Neuronal stem cell (in vitro differentiated cells): ENCODE results near the gene USP11.

ENCODE experiments used
- DNase-seq: peaks from one replicate; pipeline ENCODE4 v3.0.0-alpha.2; 2013; ENCODE audit warnings: low spot score
- H2AFZ ChIP-seq: one replicate; pipeline ENCODE4 v1.6.1; 2013; ENCODE audit warnings: mild to moderate bottlenecking, low read length, inconsistent platforms
- H2AK5ac ChIP-seq: 2 replicates; pipeline ENCODE4 v1.6.1; 2013; ENCODE audit warnings: low read depth, mild to moderate bottlenecking, inconsistent platforms, low read length, moderate library complexity, mixed read lengths
- H2BK120ac ChIP-seq: 2 replicates; pipeline ENCODE4 v1.6.1; 2013; ENCODE audit warnings: low read depth, mild to moderate bottlenecking, inconsistent platforms, low read length, moderate library complexity, mixed read lengths
- H2BK12ac ChIP-seq: one replicate; pipeline ENCODE4 v1.6.1; 2013; ENCODE audit warnings: low read length, inconsistent platforms
- H2BK15ac ChIP-seq: 2 replicates; pipeline ENCODE4 v1.6.1; 2013; ENCODE audit warnings: mild to moderate bottlenecking, low read length, inconsistent platforms, mixed read lengths
- H2BK5ac ChIP-seq: one replicate; pipeline ENCODE4 v1.6.1; 2013; ENCODE audit warnings: inconsistent platforms, mild to moderate bottlenecking, low read length, moderate library complexity
- H3K14ac ChIP-seq: one replicate; pipeline ENCODE4 v1.6.1; 2013; ENCODE audit warnings: low read length, inconsistent platforms
- H3K18ac ChIP-seq: 2 replicates; pipeline ENCODE4 v1.6.1; 2013; ENCODE audit warnings: low read length, inconsistent platforms
- H3K23ac ChIP-seq: 2 replicates; pipeline ENCODE4 v1.6.1; 2013; ENCODE audit warnings: low read depth, mild to moderate bottlenecking, mixed read lengths, low read length, inconsistent platforms; ENCODE audit not compliant: poor library complexity
- H3K27ac ChIP-seq: replicated peaks from 3 replicates; pipeline ENCODE4 v1.5.1; 2013; ENCODE audit warnings: low read length, inconsistent platforms
- H3K27me3 ChIP-seq, 3 experiments: 2 replicates each; pipeline ENCODE4 v1.6.1; 2013; ENCODE audit warnings: low read length in 3 of 3, mild to moderate bottlenecking in 2 of 3, inconsistent platforms in 1 of 3, low read depth in 1 of 3, mixed read lengths in 1 of 3, moderate library complexity in 1 of 3; ENCODE audit not compliant: control insufficient read depth in 3 of 3, insufficient read depth in 3 of 3
- H3K36me3 ChIP-seq, 2 donors: replicated peaks in 1 of 2; 2 replicates each; pipeline ENCODE4 v1.6.1; 2013; ENCODE audit warnings: low read length in 2 of 2; ENCODE audit not compliant: control insufficient read depth in 2 of 2, insufficient read depth in 2 of 2
- H3K4ac ChIP-seq: 2 replicates; pipeline ENCODE4 v1.6.1; 2013; ENCODE audit warnings: inconsistent platforms, mild to moderate bottlenecking, low read length, moderate library complexity
- H3K4me1 ChIP-seq, 2 donors: 1 replicate in 1 of 2; 2 replicates in 1 of 2; pipeline ENCODE4 v1.6.1; 2013; ENCODE audit warnings: low read length in 2 of 2, low read depth in 1 of 2; ENCODE audit not compliant: control insufficient read depth in 2 of 2, insufficient read depth in 1 of 2
- H3K4me2 ChIP-seq: one replicate; pipeline ENCODE4 v1.6.1; 2013; ENCODE audit warnings: mild to moderate bottlenecking, low read length, inconsistent platforms; ENCODE audit not compliant: insufficient read depth, poor library complexity, severe bottlenecking
- H3K4me3 ChIP-seq, 2 donors: 2 replicates each; pipeline ENCODE4 v1.5.1; 2013; ENCODE audit warnings: low read length in 2 of 2, mild to moderate bottlenecking in 2 of 2, inconsistent platforms in 1 of 2, moderate library complexity in 1 of 2
- H3K79me1 ChIP-seq: one replicate; pipeline ENCODE4 v1.6.1; 2013; ENCODE audit warnings: low read depth, mild to moderate bottlenecking, inconsistent platforms, low read length, moderate library complexity
- H3K9ac ChIP-seq: one replicate; pipeline ENCODE4 v1.6.1; 2013; ENCODE audit warnings: mild to moderate bottlenecking, low read depth, low read length, inconsistent platforms; ENCODE audit not compliant: poor library complexity
- H3K9me3 ChIP-seq, 2 donors: replicated peaks in 1 of 2; 2 replicates each; pipeline versions ENCODE3 to v1.6.1; 2013; ENCODE audit warnings: low read length in 2 of 2, mild to moderate bottlenecking in 2 of 2, inconsistent platforms in 1 of 2, low read depth in 1 of 2, mixed read lengths in 1 of 2, moderate library complexity in 1 of 2; ENCODE audit not compliant: control insufficient read depth in 2 of 2, insufficient read depth in 1 of 2
- H4K8ac ChIP-seq: one replicate; pipeline ENCODE4 v1.6.1; 2013; ENCODE audit warnings: low read depth, mild to moderate bottlenecking, inconsistent platforms, low read length, moderate library complexity
- H4K91ac ChIP-seq: one replicate; pipeline ENCODE4 v1.6.1; 2013; ENCODE audit warnings: low read length, low read depth, mild to moderate bottlenecking, inconsistent platforms; ENCODE audit not compliant: poor library complexity
- WGBS, 2 donors: extraction: QIAGEN DNeasy Blood & Tissue Kit; methylation state at CpG; one replicate each; pipeline ENCODE4 v1.1.7; 2013; ENCODE audit warnings: missing lambda C conversion rate in 2 of 2, mixed read lengths in 1 of 2; ENCODE audit not compliant: insufficient read length in 2 of 2, insufficient replicate concordance in 1 of 2; ENCODE audit errors: extremely low coverage in 2 of 2; 5-methylcytosine and 5-hydroxymethylcytosine counted together

Gene USP11

GRCh38 chrX:47200385-47201150 lies 32.2 kb upstream of the USP11 start:
- Histone ChIP-seq H3K4me1 (peaks cover 11 to 22% of the 10 kb centered on the region in 2 donors), H3K4ac (no peak overlapping the region), H3K4me3 (no peak overlapping the region), H2AFZ (no peak overlapping the region), H3K23ac (no peak overlapping the region), H3K14ac (no peak overlapping the region), H3K27me3 (no peaks in the 10 kb centered on the region), H3K27ac (no peak overlapping the region), H3K4me2 (no peak overlapping the region), H2AK5ac (no peak overlapping the region), H4K8ac (no peak overlapping the region), H3K36me3 (peaks cover 53 to 99% of the 10 kb centered on the region in 2 donors), H3K18ac (no peak overlapping the region), H3K9me3 (no peaks in the 10 kb centered on the region), H3K79me1 (peaks cover 9% of the 10 kb centered on the region), H4K91ac (no peak overlapping the region), H3K9ac (no peak overlapping the region), H2BK5ac (no peak overlapping the region), H2BK15ac (no peak overlapping the region), H2BK120ac (no peak overlapping the region), H2BK12ac (no peak overlapping the region)
- no peak for DNase-seq
- no CpG with 5 or more reads among the region's 9 CpGs for WGBS, 2 donors

- Histone ChIP-seq H2BK15ac (no peak overlapping the region), H3K4me3 (no peak overlapping the region), H3K18ac (no peak overlapping the region), H3K27ac (no peak overlapping the region), H4K8ac (no peak overlapping the region), H2BK120ac (no peak overlapping the region), H3K36me3 (peaks cover 59 to 99% of the 10 kb centered on the region in 2 donors), H3K9me3 (no peaks in the 10 kb centered on the region), H3K4me2 (no peak overlapping the region), H3K27me3 (no peaks in the 10 kb centered on the region), H3K23ac (no peak overlapping the region), H3K79me1 (peaks cover 9% of the 10 kb centered on the region), H4K91ac (no peak overlapping the region), H3K14ac (no peak overlapping the region), H2BK5ac (no peak overlapping the region), H3K4ac (no peak overlapping the region), H3K4me1 (peaks cover 3 to 13% of the 10 kb centered on the region in 2 donors), H2AFZ (no peak overlapping the region), H3K9ac (no peak overlapping the region), H2AK5ac (no peak overlapping the region), H2BK12ac (no peak overlapping the region)
- whole genome bisulfite sequencing, 2 donors, result no CpG with 5 or more reads among the region's 9 CpGs
- DNase-seq, result no peak
These were observed 31.4 kb upstream of the USP11 start for GRCh38 chrX:47201345-47201944.

- H3K4me1 ChIP-seq, result peaks cover 0 to 7% of the 10 kb centered on the region in 2 donors
- H3K9me3 ChIP-seq, result no peaks in the 10 kb centered on the region
- no peak overlapping the region for H3K14ac ChIP-seq
- H3K79me1 ChIP-seq, result peaks cover 9% of the 10 kb centered on the region
- WGBS, 2 donors, result no CpG with 5 or more reads among the region's 11 CpGs
- no peak overlapping the region for H2BK5ac ChIP-seq
- no peak overlapping the region for H3K23ac ChIP-seq
- H2AK5ac ChIP-seq, result no peak overlapping the region
- no peak for DNase-seq
- H2BK15ac ChIP-seq, result no peak overlapping the region
- H3K36me3 ChIP-seq, result peaks cover 62 to 99% of the 10 kb centered on the region in 2 donors
- H3K4me2 ChIP-seq, result no peak overlapping the region
- no peak overlapping the region for H3K4me3 ChIP-seq
- no peak overlapping the region for H4K8ac ChIP-seq
- H2BK120ac ChIP-seq, result no peak overlapping the region
- H4K91ac ChIP-seq, result no peak overlapping the region
- H3K27ac ChIP-seq, result no peak overlapping the region
- no peak overlapping the region for H2BK12ac ChIP-seq
- H3K18ac ChIP-seq, result no peak overlapping the region
- H3K27me3 ChIP-seq, result no peaks in the 10 kb centered on the region
- no peak overlapping the region for H3K9ac ChIP-seq
- H2AFZ ChIP-seq, result no peak overlapping the region
- no peak overlapping the region for H3K4ac ChIP-seq
These were observed 30.5 kb upstream of the USP11 start for GRCh38 chrX:47202316-47202715.

- Histone ChIP-seq H2BK12ac (no peak overlapping the region), H3K9me3 (no peaks in the 10 kb centered on the region), H3K4me1 (peaks cover 0 to 3% of the 10 kb centered on the region in 2 donors), H2BK15ac (no peak overlapping the region), H2BK120ac (no peak overlapping the region), H3K36me3 (peaks cover 67 to 99% of the 10 kb centered on the region in 2 donors), H3K4ac (no peak overlapping the region), H2AFZ (no peak overlapping the region), H3K9ac (no peak overlapping the region), H4K91ac (no peak overlapping the region), H3K4me2 (no peak overlapping the region), H2BK5ac (no peak overlapping the region), H3K18ac (no peak overlapping the region), H3K14ac (no peak overlapping the region), H3K27ac (no peak overlapping the region), H3K79me1 (peaks cover 9% of the 10 kb centered on the region), H3K4me3 (no peak overlapping the region), H4K8ac (no peak overlapping the region), H3K23ac (no peak overlapping the region), H2AK5ac (no peak overlapping the region), H3K27me3 (no peaks in the 10 kb centered on the region)
- DNase-seq, result no peak
- no CpG with 5 or more reads among the region's 4 CpGs for WGBS, 2 donors
These were observed 29.9 kb upstream of the USP11 start for GRCh38 chrX:47202877-47203276.
